Neuronal stem cell (in vitro differentiated cells): ENCODE measurements around the gene LCA5. TPM values are rescaled to one million over a fixed set of nuclear protein-coding genes. Genes with fewer than 3 reads are reported as not detected.
A peak's percentile ranks its signal among the peaks of the same experiment; 100 is the strongest.
"Not testable (repeated sequence)": the region's sequence is repeated elsewhere in the genome, so short reads cannot be mapped to it uniquely, and the experiment has no call there.

Experiments used
- DNase-seq: peaks from one replicate; pipeline ENCODE4 v3.0.0-alpha.2; 2013; ENCODE audit warnings: low spot score
- H2AFZ ChIP-seq: one replicate; pipeline ENCODE4 v1.6.1; 2013; ENCODE audit warnings: mild to moderate bottlenecking, low read length, inconsistent platforms
- H2AK5ac ChIP-seq: 2 replicates; pipeline ENCODE4 v1.6.1; 2013; ENCODE audit warnings: low read depth, mild to moderate bottlenecking, inconsistent platforms, low read length, moderate library complexity, mixed read lengths
- H2BK120ac ChIP-seq: 2 replicates; pipeline ENCODE4 v1.6.1; 2013; ENCODE audit warnings: low read depth, mild to moderate bottlenecking, inconsistent platforms, low read length, moderate library complexity, mixed read lengths
- H2BK12ac ChIP-seq: one replicate; pipeline ENCODE4 v1.6.1; 2013; ENCODE audit warnings: low read length, inconsistent platforms
- H2BK15ac ChIP-seq: 2 replicates; pipeline ENCODE4 v1.6.1; 2013; ENCODE audit warnings: mild to moderate bottlenecking, low read length, inconsistent platforms, mixed read lengths
- H2BK5ac ChIP-seq: one replicate; pipeline ENCODE4 v1.6.1; 2013; ENCODE audit warnings: inconsistent platforms, mild to moderate bottlenecking, low read length, moderate library complexity
- H3K14ac ChIP-seq: one replicate; pipeline ENCODE4 v1.6.1; 2013; ENCODE audit warnings: low read length, inconsistent platforms
- H3K18ac ChIP-seq: 2 replicates; pipeline ENCODE4 v1.6.1; 2013; ENCODE audit warnings: low read length, inconsistent platforms
- H3K23ac ChIP-seq: 2 replicates; pipeline ENCODE4 v1.6.1; 2013; ENCODE audit warnings: low read depth, mild to moderate bottlenecking, mixed read lengths, low read length, inconsistent platforms; ENCODE audit not compliant: poor library complexity
- H3K27ac ChIP-seq: replicated peaks from 3 replicates; pipeline ENCODE4 v1.5.1; 2013; ENCODE audit warnings: low read length, inconsistent platforms
- H3K27me3 ChIP-seq, 3 experiments: 2 replicates each; pipeline ENCODE4 v1.6.1; 2013; ENCODE audit warnings: low read length in 3 of 3, mild to moderate bottlenecking in 2 of 3, inconsistent platforms in 1 of 3, low read depth in 1 of 3, mixed read lengths in 1 of 3, moderate library complexity in 1 of 3; ENCODE audit not compliant: control insufficient read depth in 3 of 3, insufficient read depth in 3 of 3
- H3K36me3 ChIP-seq, 2 donors: replicated peaks in 1 of 2; 2 replicates each; pipeline ENCODE4 v1.6.1; 2013; ENCODE audit warnings: low read length in 2 of 2; ENCODE audit not compliant: control insufficient read depth in 2 of 2, insufficient read depth in 2 of 2
- H3K4ac ChIP-seq: 2 replicates; pipeline ENCODE4 v1.6.1; 2013; ENCODE audit warnings: inconsistent platforms, mild to moderate bottlenecking, low read length, moderate library complexity
- H3K4me1 ChIP-seq, 2 donors: 1 replicate in 1 of 2; 2 replicates in 1 of 2; pipeline ENCODE4 v1.6.1; 2013; ENCODE audit warnings: low read length in 2 of 2, low read depth in 1 of 2; ENCODE audit not compliant: control insufficient read depth in 2 of 2, insufficient read depth in 1 of 2
- H3K4me2 ChIP-seq: one replicate; pipeline ENCODE4 v1.6.1; 2013; ENCODE audit warnings: mild to moderate bottlenecking, low read length, inconsistent platforms; ENCODE audit not compliant: insufficient read depth, poor library complexity, severe bottlenecking
- H3K4me3 ChIP-seq, 2 donors: 2 replicates each; pipeline ENCODE4 v1.5.1; 2013; ENCODE audit warnings: low read length in 2 of 2, mild to moderate bottlenecking in 2 of 2, inconsistent platforms in 1 of 2, moderate library complexity in 1 of 2
- H3K79me1 ChIP-seq: one replicate; pipeline ENCODE4 v1.6.1; 2013; ENCODE audit warnings: low read depth, mild to moderate bottlenecking, inconsistent platforms, low read length, moderate library complexity
- H3K9ac ChIP-seq: one replicate; pipeline ENCODE4 v1.6.1; 2013; ENCODE audit warnings: mild to moderate bottlenecking, low read depth, low read length, inconsistent platforms; ENCODE audit not compliant: poor library complexity
- H3K9me3 ChIP-seq, 2 donors: replicated peaks in 1 of 2; 2 replicates each; pipeline versions ENCODE3 to v1.6.1; 2013; ENCODE audit warnings: low read length in 2 of 2, mild to moderate bottlenecking in 2 of 2, inconsistent platforms in 1 of 2, low read depth in 1 of 2, mixed read lengths in 1 of 2, moderate library complexity in 1 of 2; ENCODE audit not compliant: control insufficient read depth in 2 of 2, insufficient read depth in 1 of 2
- H4K8ac ChIP-seq: one replicate; pipeline ENCODE4 v1.6.1; 2013; ENCODE audit warnings: low read depth, mild to moderate bottlenecking, inconsistent platforms, low read length, moderate library complexity
- H4K91ac ChIP-seq: one replicate; pipeline ENCODE4 v1.6.1; 2013; ENCODE audit warnings: low read length, low read depth, mild to moderate bottlenecking, inconsistent platforms; ENCODE audit not compliant: poor library complexity
- WGBS, 2 donors: extraction: QIAGEN DNeasy Blood & Tissue Kit; methylation state at CpG; one replicate each; pipeline ENCODE4 v1.1.7; 2013; ENCODE audit warnings: missing lambda C conversion rate in 2 of 2, mixed read lengths in 1 of 2; ENCODE audit not compliant: insufficient read length in 2 of 2, insufficient replicate concordance in 1 of 2; ENCODE audit errors: extremely low coverage in 2 of 2; 5-methylcytosine and 5-hydroxymethylcytosine counted together
- polyA plus RNA-seq, 2 experiments: library from polyadenylated mRNA; stranded (reverse); fragments of 200-250 nt; gene quantifications; one replicate each; pipeline ENCODE4 v1.2.3, GENCODE V29; 2013

LCA5 gene
- 6.9 TPM for polyA plus RNA-seq (2013, experiment 1 of 2)
- polyA plus RNA-seq (2013, experiment 2 of 2): 7.0 TPM

DNA sequence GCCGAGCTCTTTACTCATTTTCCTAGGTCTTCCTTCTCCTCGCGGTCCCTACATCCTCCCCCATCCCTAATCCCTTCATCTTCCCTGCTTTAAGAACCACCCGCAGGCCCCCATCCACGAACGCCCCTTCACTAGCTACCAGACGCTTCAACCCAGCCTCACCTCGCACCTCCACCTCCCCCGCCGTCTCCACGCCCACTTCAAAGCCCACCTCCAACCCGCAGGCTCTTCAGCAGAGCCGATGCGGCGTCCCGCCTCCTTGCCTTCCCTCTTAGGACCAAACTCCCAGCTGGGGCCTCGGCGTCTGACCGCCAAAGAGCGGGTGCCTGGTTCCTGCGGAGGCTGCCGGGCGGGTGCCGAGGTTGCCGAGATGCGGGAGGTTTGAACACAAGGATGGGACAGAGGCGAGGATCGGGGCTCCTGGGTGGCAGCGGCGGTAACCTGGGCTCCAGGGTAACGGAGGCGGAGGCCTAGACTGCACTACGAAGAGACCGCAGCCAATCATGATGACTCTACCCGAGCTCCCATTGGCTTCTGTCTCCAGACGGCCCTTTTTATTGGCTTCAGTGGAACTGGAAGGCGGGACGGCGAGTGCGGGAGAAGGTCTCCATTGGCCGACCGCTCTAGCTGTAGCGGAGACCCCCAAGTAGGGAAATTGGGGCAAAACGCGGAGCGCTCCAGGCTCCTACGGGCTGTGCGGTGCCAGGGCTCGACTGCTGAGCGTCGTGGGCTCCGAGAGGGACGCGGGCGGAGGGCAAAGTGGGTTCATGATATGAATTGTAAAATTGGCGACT lies at the start of gene LCA5:
LCA5 (minus strand) TSS at position 477 of the 794 bp plus-strand sequence. CDS start 18,536 bp downstream, outside the sequence.
- Histone ChIP-seq H2BK120ac (no peak within 1 kb of the TSS), H3K27ac (peak within 1 kb of the TSS; percentile 96), H3K9ac (peak within 1 kb of the TSS; percentile 86), H2BK12ac (peak within 1 kb of the TSS; percentile 95), H2BK15ac (peak within 1 kb of the TSS; percentile 84), H3K4me2 (peak within 1 kb of the TSS; percentile 59), H2AK5ac (no peak within 1 kb of the TSS), H4K91ac (no peak within 1 kb of the TSS), H2BK5ac (peak within 1 kb of the TSS; percentile 94), H3K4ac (no peak within 1 kb of the TSS), H3K4me1 (no peaks in the 10 kb centered on the region), H3K23ac (peak within 1 kb of the TSS; percentile 12), H3K4me3 (peak within 1 kb of the TSS; percentile 80 to 96), H3K9me3 (no peaks in the 10 kb centered on the region), H3K27me3 (no peaks in the 10 kb centered on the region), H3K79me1 (no peaks in the 10 kb centered on the region), H3K18ac (peak within 1 kb of the TSS; percentile 98), H4K8ac (no peak within 1 kb of the TSS), H2AFZ (peak within 1 kb of the TSS; percentile 98), H3K14ac (peak within 1 kb of the TSS; percentile 67), H3K36me3 (no peaks in the 10 kb centered on the region)
- peak; percentile 95 for DNase-seq
- no CpG with 5 or more reads among the region's 56 CpGs for WGBS, 2 donors

GRCh38 chr6:79586548-79586947 lies 49.3 kb upstream of the LCA5 start:
- Histone ChIP-seq H4K8ac (no peak overlapping the region), H3K23ac (no peak overlapping the region), H3K79me1 (no peaks in the 10 kb centered on the region), H3K27ac (no peak overlapping the region), H3K9ac (no peak overlapping the region), H4K91ac (no peak overlapping the region), H2BK15ac (no peak overlapping the region), H3K27me3 (no peaks in the 10 kb centered on the region), H3K4me3 (no peak overlapping the region), H3K4ac (no peak overlapping the region), H2AFZ (no peak overlapping the region), H3K4me1 (no peaks in the 10 kb centered on the region), H2BK5ac (no peak overlapping the region), H3K14ac (no peak overlapping the region), H3K9me3 (no peaks in the 10 kb centered on the region), H3K4me2 (no peak overlapping the region), H2AK5ac (no peak overlapping the region), H3K18ac (no peak overlapping the region), H2BK120ac (no peak overlapping the region), H3K36me3 (no peaks in the 10 kb centered on the region), H2BK12ac (no peak overlapping the region)
- DNase-seq: no peak

DNA sequence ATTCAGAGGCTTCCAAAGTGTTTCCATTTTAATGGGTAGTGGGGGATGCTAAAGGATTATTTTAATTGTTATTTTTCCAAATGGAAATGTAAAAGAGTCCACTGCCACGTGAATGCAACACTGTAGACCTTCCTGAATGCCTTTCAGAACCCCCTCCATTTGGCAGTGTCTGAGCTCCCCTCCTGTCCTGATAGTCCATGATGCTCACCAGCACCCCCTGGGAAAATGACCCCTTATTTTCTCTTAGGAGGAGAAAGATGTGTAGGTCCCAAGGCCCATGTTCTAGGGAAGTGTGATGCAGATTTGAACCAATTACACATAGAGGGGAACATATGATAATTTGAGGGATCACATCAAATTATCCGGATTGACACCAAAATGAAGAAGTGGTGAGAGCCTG lies 47.1 kb upstream of the LCA5 start:
- Histone ChIP-seq H3K27ac (no peak overlapping the region), H4K8ac (no peak overlapping the region), H3K18ac (no peak overlapping the region), H2AFZ (no peak overlapping the region), H3K4me1 (no peaks in the 10 kb centered on the region), H2BK15ac (no peak overlapping the region), H3K9me3 (no peaks in the 10 kb centered on the region), H3K9ac (no peak overlapping the region), H3K14ac (no peak overlapping the region), H2AK5ac (no peak overlapping the region), H3K23ac (no peak overlapping the region), H3K79me1 (no peaks in the 10 kb centered on the region), H2BK5ac (no peak overlapping the region), H4K91ac (no peak overlapping the region), H2BK120ac (no peak overlapping the region), H3K4ac (no peak overlapping the region), H2BK12ac (no peak overlapping the region), H3K4me3 (no peak overlapping the region), H3K36me3 (no peaks in the 10 kb centered on the region), H3K27me3 (no peaks in the 10 kb centered on the region), H3K4me2 (no peak overlapping the region)
- DNase-seq: no peak
- no CpG with 5 or more reads among the region's 2 CpGs for WGBS, 2 donors

DNA sequence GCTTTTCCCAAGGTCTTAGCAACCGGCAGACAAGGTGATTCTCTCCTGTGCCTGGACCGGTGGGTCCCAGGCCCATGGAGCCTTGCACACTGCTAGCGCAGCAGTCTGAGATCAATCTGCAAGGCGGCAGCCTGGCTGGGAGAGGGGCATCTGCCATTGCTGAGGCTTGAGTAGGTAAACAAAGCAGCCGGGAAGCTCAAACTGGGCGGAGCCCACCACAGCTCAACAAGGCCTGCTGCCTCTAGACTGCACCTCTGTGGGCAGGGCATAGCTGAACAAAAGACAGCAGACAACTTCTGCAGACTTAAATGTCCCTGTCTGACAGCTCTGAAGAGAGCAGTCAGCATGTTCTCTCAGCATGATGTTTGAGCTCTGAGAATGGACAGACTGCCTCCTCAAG lies 40.7 kb upstream of the LCA5 start:
- not testable (repeated sequence) for H3K9me3 ChIP-seq, H3K9ac ChIP-seq, H2BK12ac ChIP-seq, H3K36me3 ChIP-seq, H2BK5ac ChIP-seq, H3K4me2 ChIP-seq, H2BK120ac ChIP-seq, H4K91ac ChIP-seq, H3K27ac ChIP-seq, H3K4ac ChIP-seq, H2AFZ ChIP-seq, H3K79me1 ChIP-seq, H3K27me3 ChIP-seq, H3K4me1 ChIP-seq, DNase-seq, H3K4me3 ChIP-seq, H2AK5ac ChIP-seq, H2BK15ac ChIP-seq, H3K23ac ChIP-seq
- Histone ChIP-seq H3K14ac (peak overlapping the region; percentile 71), H3K18ac (peak overlapping the region; percentile 64), H4K8ac (peak overlapping the region; percentile 82)
- WGBS, 2 donors: no CpG with 5 or more reads among the region's 6 CpGs
